ENCODE measurements around the gene GMPR. TPM values are rescaled to one million over a fixed set of nuclear protein-coding genes. Genes with fewer than 3 reads are reported as not detected.
A peak's percentile ranks its signal among the peaks of the same experiment; 100 is the strongest.

Gene GMPR
- total RNA-seq, 1 donor from 2014 or later, result 17.6 TPM

DNA sequence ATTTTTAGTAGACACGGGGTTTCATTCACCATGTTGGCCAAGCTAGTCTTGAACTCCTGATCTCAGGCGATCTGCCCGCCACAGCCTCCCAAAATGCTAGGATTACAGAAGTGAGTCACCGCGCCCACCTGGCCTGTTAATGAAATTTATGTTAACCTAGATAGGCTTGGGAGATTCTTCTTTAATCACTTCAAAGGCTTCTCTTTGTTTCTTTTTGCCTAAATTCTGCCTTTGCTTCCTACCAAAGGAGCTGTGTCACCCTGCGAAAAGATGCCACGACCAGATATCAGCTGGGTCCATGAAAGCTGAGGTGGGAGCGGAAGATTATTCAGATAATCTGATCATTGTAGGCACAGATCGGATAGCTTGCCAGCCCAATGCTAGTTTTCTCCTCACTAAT lies 75.3 kb downstream of the GMPR start:
- no peak for TF ChIP-seq CTCF (IDR thresholded peaks at IDR 0.05)

GRCh38 chr6:16314296-16314695 lies 75.9 kb downstream of the GMPR start:
- Histone ChIP-seq H3K36me3 (no peaks in the 10 kb centered on the region), H3K27ac (no peak overlapping the region), H3K4me3 (no peak overlapping the region), H3K27me3 (no peaks in the 10 kb centered on the region), H3K4me1 (peaks cover 1% of the 10 kb centered on the region), H3K9me3 (no peaks in the 10 kb centered on the region)
- no peak for TF ChIP-seq CTCF (IDR thresholded peaks at IDR 0.05)
- ATAC-seq, result no peak
- intact Hi-C loops (cut with DNase I), result no loop called here
- DNase-seq, result no peak

More for the DNA sequence above, 75.3 kb downstream of the GMPR start:
- Histone ChIP-seq H3K4me3 (no peak overlapping the region), H3K9me3 (no peaks in the 10 kb centered on the region), H3K4me1 (no peaks in the 10 kb centered on the region), H3K36me3 (no peaks in the 10 kb centered on the region), H3K27ac (no peak overlapping the region), H3K27me3 (no peaks in the 10 kb centered on the region)
- ATAC-seq (no peak), DNase-seq (no peak)
- intact Hi-C loops (cut with DNase I), result no loop called here

- DNase-seq (no peak), ATAC-seq (peak; percentile 32)
- H3K36me3 ChIP-seq, result no peaks in the 10 kb centered on the region
- H3K4me3 ChIP-seq, result no peak overlapping the region
- intact Hi-C loops (cut with DNase I), result no loop called here
- H3K27ac ChIP-seq, result no peak overlapping the region
- H3K27me3 ChIP-seq, result no peaks in the 10 kb centered on the region
- no peaks in the 10 kb centered on the region for H3K9me3 ChIP-seq
- peaks cover 23% of the 10 kb centered on the region for H3K4me1 ChIP-seq
- peak; percentile 80 for TF ChIP-seq CTCF (IDR thresholded peaks at IDR 0.05)
These were observed 78.4 kb downstream of the GMPR start for GRCh38 chr6:16316741-16317251.

GRCh38 chr6:16318538-16318937 lies 80.2 kb downstream of the GMPR start:
- peaks cover 35% of the 10 kb centered on the region for H3K4me1 ChIP-seq
- no peak for ATAC-seq
- DNase-seq, result no peak
- H3K4me3 ChIP-seq, result no peak overlapping the region
- H3K27me3 ChIP-seq, result no peaks in the 10 kb centered on the region
- no peaks in the 10 kb centered on the region for H3K36me3 ChIP-seq
- TF ChIP-seq CTCF (IDR thresholded peaks at IDR 0.05), result no peak
- intact Hi-C loops (cut with DNase I), result no loop called here
- no peaks in the 10 kb centered on the region for H3K9me3 ChIP-seq
- no peak overlapping the region for H3K27ac ChIP-seq

- Histone ChIP-seq H3K36me3 (no peaks in the 10 kb centered on the region), H3K4me1 (peaks cover 40% of the 10 kb centered on the region), H3K4me3 (no peak overlapping the region), H3K27me3 (no peaks in the 10 kb centered on the region), H3K27ac (peak overlapping the region; percentile 40), H3K9me3 (no peaks in the 10 kb centered on the region)
- DNase-seq (no peak), ATAC-seq (no peak)
- no peak for TF ChIP-seq CTCF (IDR thresholded peaks at IDR 0.05)
- intact Hi-C loops (cut with DNase I), result no loop called here
These were observed 80.8 kb downstream of the GMPR start for GRCh38 chr6:16318953-16319720.

All from upper lobe of right lung (tissue), 1 donor.